NK-92 (cell line): Measurements from ENCODE around the gene GLIS1.
"Not testable (repeated sequence)": the region's sequence is repeated elsewhere in the genome, so short reads cannot be mapped to it uniquely, and the experiment has no call there.

Experiments
- DNase-seq: peaks from one replicate; lab custom pipeline; 2025; ENCODE audit not compliant: unreplicated experiment; lab: John Stamatoyannopoulos, UW

GLIS1 gene

GRCh38 chr1:53572065-53572814 lies 166.7 kb downstream of the GLIS1 start:
- DNase-seq, result no peak

- no peak for DNase-seq
Observed at GRCh38 chr1:53568540-53568939, 170.4 kb downstream of the GLIS1 start.

- DNase-seq, result no peak
Observed at GRCh38 chr1:53567851-53568250, 171.1 kb downstream of the GLIS1 start.

- no peak for DNase-seq
Observed at GRCh38 chr1:53567450-53567849, 171.5 kb downstream of the GLIS1 start.

- no peak for DNase-seq
Observed at GRCh38 chr1:53563611-53564010, 175.4 kb downstream of the GLIS1 start.

- DNase-seq, result no peak
Observed at GRCh38 chr1:53562981-53563379, 176.0 kb downstream of the GLIS1 start.

- DNase-seq, result no peak
Observed at GRCh38 chr1:53562291-53562980, 176.5 kb downstream of the GLIS1 start.

- DNase-seq, result no peak
Observed at GRCh38 chr1:53561503-53562105, 177.4 kb downstream of the GLIS1 start.

- DNase-seq, result no peak
Observed at GRCh38 chr1:53560581-53561502, 178.1 kb downstream of the GLIS1 start.

- no peak for DNase-seq
Observed at GRCh38 chr1:53559854-53560580, 178.9 kb downstream of the GLIS1 start.

GRCh38 chr1:53559391-53559815 lies 179.6 kb downstream of the GLIS1 start:
- DNase-seq, result no peak

GRCh38 chr1:53558739-53559315 lies 180.1 kb downstream of the GLIS1 start:
- no peak for DNase-seq

- DNase-seq, result no peak
Observed at GRCh38 chr1:53557830-53558738, 180.9 kb downstream of the GLIS1 start.

- DNase-seq, result no peak
Observed at GRCh38 chr1:53557369-53557768, 181.6 kb downstream of the GLIS1 start.

- DNase-seq, result no peak
Observed at GRCh38 chr1:53556657-53557227, 182.2 kb downstream of the GLIS1 start.

GRCh38 chr1:53555620-53556326 lies 183.2 kb downstream of the GLIS1 start:
- DNase-seq, result not testable (repeated sequence)

- no peak for DNase-seq
Observed at GRCh38 chr1:53554592-53555305, 184.2 kb downstream of the GLIS1 start.
